NCI-H2227 treated with DMSO at 0.1 percent for 48 hours (cell line): ENCODE measurements around the gene PALLD.

Experiments used
- DNase-seq: peaks from one replicate; lab custom pipeline; 2025; lab: John Stamatoyannopoulos, UW

The PALLD gene

GRCh38 chr4:168877511-168878491, 380.9 kb downstream of the PALLD start:
- no peak for DNase-seq

DNA sequence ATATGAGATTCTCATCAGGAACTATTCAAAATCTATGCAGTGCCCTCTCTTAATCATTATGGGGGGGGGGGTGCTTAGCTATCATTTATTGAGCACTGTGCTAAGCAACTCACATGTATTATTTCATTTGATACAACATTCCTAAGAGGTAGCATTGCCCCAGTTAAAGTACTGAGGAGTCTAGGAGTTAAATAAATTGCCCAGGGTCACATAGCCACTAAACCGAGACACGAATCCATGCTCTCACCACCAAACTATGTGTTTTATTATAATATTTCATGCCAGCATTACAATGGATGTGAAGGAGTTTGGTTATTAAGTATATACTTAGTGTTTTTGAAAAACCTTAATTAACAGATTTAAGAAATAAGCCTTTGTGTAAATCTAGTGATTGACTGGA, 381.8 kb downstream of the PALLD start:
- no peak for DNase-seq

- no peak for DNase-seq
Measured at GRCh38 chr4:168879188-168879587, 382.3 kb downstream of the PALLD start.

DNA sequence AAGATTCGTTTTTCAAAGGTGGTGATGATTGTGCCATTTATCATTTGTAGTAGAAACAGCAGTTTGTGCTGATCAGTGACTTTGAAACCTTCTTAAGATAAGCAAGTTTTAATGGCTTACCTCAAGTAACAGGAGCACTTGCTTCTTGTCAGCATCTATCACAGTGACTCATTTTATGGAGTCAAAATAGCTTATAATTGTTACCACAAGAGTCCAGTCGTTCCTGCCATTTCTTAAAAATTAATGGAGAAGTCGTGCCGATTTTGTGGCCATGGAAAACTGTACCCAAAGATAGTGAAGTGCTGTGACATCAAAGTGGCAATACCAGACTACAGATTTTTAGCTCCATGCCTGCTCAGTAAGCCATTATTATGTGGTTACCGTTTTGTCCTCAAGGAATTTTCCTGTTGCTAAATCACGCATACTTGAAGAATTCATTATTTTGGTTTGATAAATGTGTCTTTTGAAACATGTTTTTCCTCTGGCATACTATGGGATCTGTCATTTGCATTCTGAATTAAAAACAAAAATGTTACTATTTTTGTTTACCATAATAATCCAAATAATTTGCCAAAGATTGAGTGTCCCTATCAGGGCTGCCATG, 383.3 kb downstream of the PALLD start:
- DNase-seq, result no peak

- no peak for DNase-seq
Measured at GRCh38 chr4:168880811-168881595, 384.2 kb downstream of the PALLD start.

DNA sequence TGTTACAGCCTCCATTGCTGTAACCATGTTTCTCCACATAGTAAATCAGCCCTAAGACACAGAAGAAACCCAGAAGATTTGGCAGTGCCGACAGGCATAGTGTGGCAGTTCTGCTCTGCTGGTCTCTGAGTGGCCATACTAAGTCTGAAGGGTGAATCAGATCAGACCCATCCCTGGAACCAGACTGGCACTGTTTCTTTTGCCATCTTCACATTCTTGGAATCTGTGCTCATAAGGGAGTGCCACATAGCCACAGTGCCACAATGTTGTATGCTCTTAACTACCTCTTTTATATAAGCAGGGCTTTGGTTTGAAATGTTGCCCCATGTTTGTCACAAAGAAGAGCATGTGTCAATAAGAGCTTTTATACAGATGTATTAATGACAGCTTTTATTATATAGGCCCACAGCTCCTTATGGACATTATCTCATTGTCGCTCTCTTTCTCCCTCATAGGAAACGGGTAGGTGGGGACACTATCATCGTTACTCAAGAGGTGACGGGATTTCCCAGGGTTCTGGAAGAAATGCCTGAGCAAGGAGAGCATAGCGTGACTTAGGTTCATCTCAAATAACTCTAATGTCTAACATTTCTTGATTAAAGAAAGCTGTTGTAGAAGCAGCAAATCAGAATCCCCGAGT, 385.0 kb downstream of the PALLD start:
- no peak for DNase-seq

- no peak for DNase-seq
Measured at GRCh38 chr4:168882650-168883233, 385.9 kb downstream of the PALLD start.

- no peak for DNase-seq
Measured at GRCh38 chr4:168883513-168883912, 386.7 kb downstream of the PALLD start.

GRCh38 chr4:168884251-168885124, 387.6 kb downstream of the PALLD start:
- DNase-seq, result no peak

DNA sequence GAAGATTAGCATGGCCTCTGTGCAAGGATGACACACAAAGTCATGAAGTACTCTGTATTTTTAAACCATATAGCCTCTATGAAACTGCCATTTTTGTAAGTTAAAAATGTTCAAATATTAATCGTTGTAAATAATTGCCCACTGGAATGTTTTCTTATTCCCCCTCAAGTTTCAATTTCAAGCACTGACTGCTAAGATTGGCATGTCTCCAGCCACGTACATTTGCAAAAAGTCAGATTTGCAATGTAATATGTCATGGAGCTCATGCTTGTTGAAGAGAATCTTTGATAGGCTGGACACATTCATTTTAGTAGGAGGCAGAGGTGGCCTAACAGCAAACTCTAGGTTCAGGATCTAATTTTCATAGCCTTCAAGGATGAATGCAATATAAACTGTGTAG, 388.5 kb downstream of the PALLD start:
- no peak for DNase-seq

DNA sequence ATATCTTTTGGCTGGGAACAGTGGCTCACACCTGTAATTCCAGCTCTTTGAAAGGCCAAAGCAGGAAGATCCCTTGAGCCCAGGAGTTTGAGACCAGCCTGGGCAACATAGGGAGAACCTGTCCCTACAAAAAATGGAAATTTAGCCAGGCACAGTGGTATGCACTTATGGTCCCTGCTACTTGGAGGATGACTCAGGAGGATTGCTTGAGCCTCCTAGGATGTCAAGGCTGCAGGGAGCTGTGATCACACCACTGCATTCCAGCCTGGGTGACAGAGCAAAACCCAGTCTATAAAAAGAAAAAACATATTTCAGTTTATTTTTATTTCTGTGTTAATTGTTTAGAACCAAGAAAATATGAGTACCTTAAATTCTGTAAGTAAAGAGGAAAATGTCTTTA, 389.5 kb downstream of the PALLD start:
- no peak for DNase-seq

GRCh38 chr4:168887809-168888208, 391.0 kb downstream of the PALLD start:
- DNase-seq, result no peak

GRCh38 chr4:168888715-168889215, 391.9 kb downstream of the PALLD start:
- no peak for DNase-seq

GRCh38 chr4:168891086-168891485, 394.2 kb downstream of the PALLD start:
- no peak for DNase-seq

GRCh38 chr4:168891688-168892087, 394.8 kb downstream of the PALLD start:
- DNase-seq, result no peak

GRCh38 chr4:168892475-168892874, 395.6 kb downstream of the PALLD start:
- DNase-seq, result no peak

GRCh38 chr4:168893205-168893604, 396.4 kb downstream of the PALLD start:
- no peak for DNase-seq

DNA sequence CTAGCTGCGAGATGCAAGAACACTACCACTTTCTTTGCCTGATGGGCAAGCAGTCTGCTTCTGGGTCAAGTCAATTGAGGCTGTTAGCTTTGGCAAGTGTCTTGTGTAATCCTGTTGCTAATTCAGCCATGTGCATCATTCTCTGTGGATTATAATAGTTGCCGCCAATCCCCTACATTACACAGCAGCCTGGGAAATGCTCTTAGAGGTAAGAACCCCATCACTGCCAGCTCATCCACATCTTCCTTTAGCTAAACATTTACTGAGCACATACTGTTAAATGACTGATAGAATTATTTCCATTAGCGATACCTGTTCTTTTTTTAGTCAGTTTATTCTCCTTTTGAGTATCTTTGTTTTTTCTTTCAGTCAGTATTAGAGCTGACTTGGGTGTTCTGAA, 397.0 kb downstream of the PALLD start:
- DNase-seq, result no peak

- no peak for DNase-seq
Measured at GRCh38 chr4:168900080-168900479, 403.2 kb downstream of the PALLD start.

DNA sequence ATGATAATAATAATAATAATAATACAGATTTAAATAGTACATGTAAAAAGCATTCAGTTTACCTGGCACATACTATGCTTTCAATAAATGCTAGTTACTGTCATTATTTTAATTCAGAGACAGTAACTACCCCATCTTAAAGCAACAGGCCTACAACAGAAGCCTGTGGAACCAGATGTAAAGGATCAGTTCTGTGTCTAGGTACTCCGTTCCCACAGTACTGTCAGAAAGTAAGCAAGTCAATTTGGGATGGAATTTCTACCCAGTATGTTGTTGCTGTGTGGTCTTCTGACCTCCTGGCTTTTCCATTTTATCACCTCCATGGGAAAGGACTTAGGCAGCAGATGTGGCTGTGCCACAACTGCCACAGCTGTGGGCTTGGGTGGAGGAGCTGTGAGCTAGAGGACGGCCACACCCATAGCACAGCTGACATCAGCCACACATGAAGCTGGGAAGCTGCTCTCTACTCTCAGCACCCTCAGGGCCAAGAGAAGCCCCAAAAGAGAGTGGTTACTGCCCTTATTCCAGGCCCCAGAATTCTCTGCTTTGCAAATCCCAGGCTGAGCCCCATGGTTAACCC, 410.4 kb downstream of the PALLD start:
- DNase-seq, result no peak
